PFSK-1 (cell line): ENCODE data around the gene KRTAP22-2.

Source experiments
- POLR2AphosphoS5 ChIP-seq: IDR thresholded peaks from 2 replicates; pipeline ENCODE4 v1.6.1; 2012; ENCODE audit warnings: low read depth, mild to moderate bottlenecking, control low read depth, low read length, moderate library complexity
- REST ChIP-seq, 2 experiments: IDR thresholded peaks; 2 replicates each; pipeline versions ENCODE4 v1.6.1 to v1.8.0; 2011 to 2012; ENCODE audit warnings: low read depth in 2 of 2, low read length in 2 of 2, control low read depth in 1 of 2, inconsistent platforms in 1 of 2, mild to moderate bottlenecking in 1 of 2, moderate library complexity in 1 of 2; ENCODE audit not compliant: insufficient read depth in 1 of 2
- TAF1 ChIP-seq: IDR thresholded peaks from 2 replicates; pipeline ENCODE4 v1.6.1; 2012; ENCODE audit warnings: low read length, control low read depth, borderline replicate concordance; ENCODE audit not compliant: insufficient read depth

GRCh38 chr21:30613836-30614235 lies 23.6 kb upstream of the KRTAP22-2 start, which contains the start of gene KRTAP6-1:
- no peak for TF ChIP-seq POLR2AphosphoS5
- no peak for TF ChIP-seq REST (IDR thresholded peaks at IDR 0.05; ENCODE audit: insufficient read depth in 1 of 2, low read depth in 2 of 2, low read length in 2 of 2)
- no peak for TF ChIP-seq TAF1
